OCI-LY1 (cell line): ENCODE data around the gene FGD3.

Experiments
- H2AFZ ChIP-seq: fragments of 200-600 bp; sonication (generic), shearing (Covaris generic); 2 replicates; pipeline ENCODE4 v1.6.0; 2014; ENCODE audit warnings: antibody characterized with exemption, mild to moderate bottlenecking, low read length
- H3F3A ChIP-seq: fragments of 200-600 bp; sonication (generic), shearing (Covaris generic); 2 replicates; pipeline ENCODE4 v1.6.0; 2014; ENCODE audit warnings: mild to moderate bottlenecking, antibody characterized with exemption, low read length, moderate library complexity; ENCODE audit not compliant: insufficient read depth
- H3K27ac ChIP-seq: fragments of 200-600 bp; sonication (generic); 2 replicates; pipeline ENCODE4 v1.5.1; 2014; ENCODE audit warnings: low read length, mixed run types, mild to moderate bottlenecking, low read depth; ENCODE audit not compliant: poor library complexity, severe bottlenecking
- H3K27me3 ChIP-seq: fragments of 200-600 bp; sonication (generic); 2 replicates; pipeline ENCODE4 v1.6.0; 2014; ENCODE audit warnings: antibody characterized with exemption, mild to moderate bottlenecking, low read length, moderate library complexity; ENCODE audit not compliant: insufficient read depth
- H3K36me3 ChIP-seq: fragments of 200-600 bp; sonication (generic); 2 replicates; pipeline ENCODE4 v1.6.1; 2014; ENCODE audit warnings: mild to moderate bottlenecking, antibody characterized with exemption, low read length, moderate library complexity, mixed read lengths; ENCODE audit not compliant: insufficient read depth
- H3K4me1 ChIP-seq: fragments of 200-600 bp; sonication (generic); 2 replicates; pipeline ENCODE4 v1.5.1; 2014; ENCODE audit warnings: mild to moderate bottlenecking, low read length, moderate library complexity; ENCODE audit not compliant: insufficient read depth, severe bottlenecking
- H3K4me2 ChIP-seq: fragments of 200-600 bp; sonication (generic), shearing (Covaris generic); 2 replicates; pipeline ENCODE4 v1.6.1; 2014; ENCODE audit warnings: low read length
- H3K4me3 ChIP-seq: fragments of 200-600 bp; sonication (generic); 2 replicates; pipeline ENCODE4 v1.5.1; 2014; ENCODE audit warnings: low read length, low read depth, mild to moderate bottlenecking, mixed read lengths; ENCODE audit not compliant: poor library complexity, severe bottlenecking
- H3K79me2 ChIP-seq: fragments of 200-600 bp; shearing (Covaris generic); 2 replicates; pipeline ENCODE4 v1.6.1; 2016; ENCODE audit warnings: mixed run types, low read length, mixed read lengths; ENCODE audit not compliant: insufficient read depth
- H3K9ac ChIP-seq: fragments of 200-600 bp; sonication (generic), shearing (Covaris generic); 2 replicates; pipeline ENCODE4 v1.6.1; 2014; ENCODE audit warnings: mild to moderate bottlenecking, low read length, mixed read lengths
- H3K9me2 ChIP-seq: fragments of 200-600 bp; sonication (generic), shearing (Covaris generic); 2 replicates; pipeline ENCODE4 v1.6.1; 2014; ENCODE audit warnings: low read depth, mild to moderate bottlenecking, low read length, mixed read lengths
- H3K9me3 ChIP-seq: fragments of 200-600 bp; shearing (Covaris generic); 2 replicates; pipeline ENCODE4 v1.6.1; 2014; ENCODE audit warnings: low read length, mixed read lengths
- H4K20me1 ChIP-seq: fragments of 200-600 bp; sonication (generic), shearing (Covaris generic); 2 replicates; pipeline ENCODE4 v1.6.0; 2016; ENCODE audit warnings: mild to moderate bottlenecking, low read length; ENCODE audit not compliant: insufficient read depth
- EZH2 ChIP-seq: fragments of 200-600 bp; sonication (generic), shearing (Covaris generic); IDR thresholded peaks from 2 replicates; pipeline ENCODE4 v1.8.0; 2017; ENCODE audit warnings: borderline replicate concordance, mixed run types, mild to moderate bottlenecking, antibody characterized with exemption, low read length, moderate library complexity, mixed read lengths
- TF ChIP-seq, protein P1 (sequence below): fragments of 200-600 bp; sonication (generic), shearing (Covaris generic); IDR thresholded peaks from 2 replicates; pipeline ENCODE4 v1.5.1; 2017; ENCODE audit warnings: mild to moderate bottlenecking, antibody characterized with exemption, low read length, moderate library complexity, mixed read lengths

FGD3 gene

DNA sequence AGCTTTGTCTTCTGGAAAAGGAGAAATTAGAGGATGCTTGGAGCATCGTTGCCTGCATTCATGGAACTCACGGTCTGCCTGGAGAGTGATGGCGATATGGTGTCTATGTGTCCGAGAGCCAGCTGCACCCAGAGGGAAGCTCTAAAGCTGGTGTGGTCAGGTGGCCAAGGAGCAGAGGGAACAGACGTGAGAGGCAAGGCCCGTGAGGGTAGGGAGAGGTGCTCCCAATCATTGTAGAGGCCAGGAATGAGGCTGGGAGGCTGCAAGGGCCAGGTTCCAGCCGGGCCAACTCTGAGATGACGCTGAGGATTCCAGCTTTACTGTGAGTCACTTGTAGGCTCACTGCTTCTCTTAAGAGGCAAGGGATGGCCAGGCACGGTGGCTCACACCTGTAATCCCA lies 7.6 kb downstream of the FGD3 start:
- peaks cover 10% of the 10 kb centered on the region for H3K4me1 ChIP-seq
- no peak overlapping the region for H3K4me2 ChIP-seq
- H3K9me3 ChIP-seq, result no peaks in the 10 kb centered on the region
- no peaks in the 10 kb centered on the region for H3K36me3 ChIP-seq
- H3K9ac ChIP-seq, result no peak overlapping the region
- H3K27me3 ChIP-seq, result no peaks in the 10 kb centered on the region
- no peaks in the 10 kb centered on the region for H3K9me2 ChIP-seq
- no peak overlapping the region for H3K4me3 ChIP-seq
- H4K20me1 ChIP-seq, result no peaks in the 10 kb centered on the region
- H3K27ac ChIP-seq, result no peak overlapping the region
- no peaks in the 10 kb centered on the region for H3K79me2 ChIP-seq
- no peak for TF ChIP-seq EZH2
- TF ChIP-seq, protein P1, sequence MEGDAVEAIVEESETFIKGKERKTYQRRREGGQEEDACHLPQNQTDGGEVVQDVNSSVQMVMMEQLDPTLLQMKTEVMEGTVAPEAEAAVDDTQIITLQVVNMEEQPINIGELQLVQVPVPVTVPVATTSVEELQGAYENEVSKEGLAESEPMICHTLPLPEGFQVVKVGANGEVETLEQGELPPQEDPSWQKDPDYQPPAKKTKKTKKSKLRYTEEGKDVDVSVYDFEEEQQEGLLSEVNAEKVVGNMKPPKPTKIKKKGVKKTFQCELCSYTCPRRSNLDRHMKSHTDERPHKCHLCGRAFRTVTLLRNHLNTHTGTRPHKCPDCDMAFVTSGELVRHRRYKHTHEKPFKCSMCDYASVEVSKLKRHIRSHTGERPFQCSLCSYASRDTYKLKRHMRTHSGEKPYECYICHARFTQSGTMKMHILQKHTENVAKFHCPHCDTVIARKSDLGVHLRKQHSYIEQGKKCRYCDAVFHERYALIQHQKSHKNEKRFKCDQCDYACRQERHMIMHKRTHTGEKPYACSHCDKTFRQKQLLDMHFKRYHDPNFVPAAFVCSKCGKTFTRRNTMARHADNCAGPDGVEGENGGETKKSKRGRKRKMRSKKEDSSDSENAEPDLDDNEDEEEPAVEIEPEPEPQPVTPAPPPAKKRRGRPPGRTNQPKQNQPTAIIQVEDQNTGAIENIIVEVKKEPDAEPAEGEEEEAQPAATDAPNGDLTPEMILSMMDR, result no peak
- H3F3A ChIP-seq, result no peaks in the 10 kb centered on the region
- H2AFZ ChIP-seq, result no peak overlapping the region

DNA sequence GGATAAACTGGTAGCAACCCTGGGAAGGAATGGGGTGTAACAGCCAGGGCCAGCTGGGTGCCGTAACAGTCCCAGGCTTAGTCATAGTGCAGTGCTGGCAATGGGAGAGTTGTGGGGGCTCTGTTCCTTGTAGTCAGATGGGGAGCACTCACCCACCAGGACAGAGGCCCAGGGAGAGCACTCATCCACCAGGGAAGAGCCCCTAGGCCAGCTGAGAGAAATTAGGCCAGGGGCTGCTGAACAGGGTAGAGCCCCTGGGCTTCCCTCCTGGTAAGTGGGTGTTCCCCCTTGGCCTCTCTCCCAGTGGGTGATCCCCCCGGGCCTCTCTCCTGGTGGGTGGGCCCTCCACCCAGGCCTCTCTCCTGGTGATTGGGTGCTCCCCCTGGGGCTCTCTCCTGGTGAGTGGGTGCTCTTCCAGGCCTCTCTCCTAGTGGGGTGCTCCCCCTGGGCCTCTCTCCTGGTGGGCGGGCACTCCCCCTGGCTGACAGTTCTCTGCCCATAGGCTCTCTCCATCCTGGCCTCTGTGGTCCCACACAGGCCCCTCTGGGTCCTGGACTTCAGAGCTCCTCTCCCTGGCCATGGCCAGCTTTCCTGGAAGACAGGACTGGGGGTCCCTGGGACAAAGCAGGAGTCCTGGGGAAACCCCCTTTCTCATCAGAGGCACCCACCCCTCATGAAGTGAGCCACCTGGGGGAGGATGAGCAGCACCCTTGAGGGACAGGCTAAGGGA lies 13.4 kb downstream of the FGD3 start:
- peaks cover 31% of the 10 kb centered on the region for H3K4me1 ChIP-seq
- H3K27me3 ChIP-seq, result no peaks in the 10 kb centered on the region
- no peak overlapping the region for H3K9ac ChIP-seq
- no peak overlapping the region for H3K27ac ChIP-seq
- H2AFZ ChIP-seq, result no peak overlapping the region
- H3K9me3 ChIP-seq, result no peaks in the 10 kb centered on the region
- no peak overlapping the region for H3K4me2 ChIP-seq
- no peak for TF ChIP-seq EZH2
- TF ChIP-seq, protein P1, result no peak
- H3K79me2 ChIP-seq, result peaks cover 12% of the 10 kb centered on the region; the same call in 1 of the 2 replicates
- no peaks in the 10 kb centered on the region for H3K9me2 ChIP-seq
- H3K36me3 ChIP-seq, result no peaks in the 10 kb centered on the region
- H3K4me3 ChIP-seq, result no peak overlapping the region
- H3F3A ChIP-seq, result no peaks in the 10 kb centered on the region
- no peaks in the 10 kb centered on the region for H4K20me1 ChIP-seq

DNA sequence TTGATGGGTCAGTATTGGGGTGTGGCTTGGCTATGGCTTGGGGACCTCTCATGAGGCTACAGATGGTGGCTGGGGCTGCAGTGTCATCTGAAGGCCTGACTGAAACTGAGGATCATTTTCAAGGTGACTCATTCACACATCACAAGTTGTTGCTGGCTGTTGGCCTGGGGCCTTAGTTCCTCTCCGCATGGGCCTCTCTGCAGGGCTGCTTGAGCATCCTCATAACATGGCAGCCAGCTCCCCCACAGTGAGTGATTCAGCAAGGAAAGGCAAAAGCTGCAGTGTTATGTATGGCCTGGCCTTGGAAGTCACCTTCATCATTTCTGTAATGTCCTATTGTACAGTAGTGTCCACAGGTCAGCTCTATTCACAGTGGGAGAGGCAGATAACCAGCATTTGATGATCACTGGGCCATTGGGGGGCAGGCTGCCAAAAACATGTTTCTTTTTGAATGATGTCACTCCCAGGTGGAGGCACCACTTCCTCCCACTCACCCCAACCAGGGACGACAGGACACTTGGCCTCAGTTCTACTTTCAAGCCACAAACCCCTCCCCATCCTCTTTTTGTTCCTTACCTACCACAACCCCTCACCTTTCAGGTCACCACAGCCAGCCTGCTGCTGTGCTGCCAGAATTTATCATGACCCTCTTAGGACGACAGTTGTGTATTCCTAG lies 14.4 kb downstream of the FGD3 start:
- H2AFZ ChIP-seq, result no peak overlapping the region
- H3K9me3 ChIP-seq, result no peaks in the 10 kb centered on the region
- no peaks in the 10 kb centered on the region for H3F3A ChIP-seq
- H3K36me3 ChIP-seq, result no peaks in the 10 kb centered on the region
- no peak overlapping the region for H3K4me3 ChIP-seq
- peaks cover 16% of the 10 kb centered on the region; the same call in 1 of the 2 replicates for H3K79me2 ChIP-seq
- H3K9me2 ChIP-seq, result no peaks in the 10 kb centered on the region
- peaks cover 41% of the 10 kb centered on the region for H3K4me1 ChIP-seq
- H3K9ac ChIP-seq, result no peak overlapping the region
- no peaks in the 10 kb centered on the region for H4K20me1 ChIP-seq
- H3K4me2 ChIP-seq, result no peak overlapping the region
- peak overlapping the region; percentile 30 for H3K27ac ChIP-seq
- TF ChIP-seq, protein P1, result no peak
- TF ChIP-seq EZH2, result no peak
- H3K27me3 ChIP-seq, result no peaks in the 10 kb centered on the region
